SK-N-SH treated with all-trans-retinoic acid at 6 μM for 48 hours (cell line): ENCODE data around the gene MBD3L1.

Experiments
- ATAC-seq: fragments of 200-7000 bp; cut with Tn5 transposase; 3 replicates; pipeline ENCODE4 v1.9.1; 2020; ENCODE audit warnings: mild to moderate bottlenecking, moderate library complexity
- BACH2 ChIP-seq: fragments of 250-450 bp; sonication (Bioruptor Pico); IDR thresholded peaks from 2 replicates; pipeline ENCODE4 v1.9.0; 2021; ENCODE audit warnings: mild to moderate bottlenecking, borderline replicate concordance
- ESRRG ChIP-seq: fragments of 250-450 bp; sonication (Bioruptor Pico); IDR thresholded peaks from 2 replicates; pipeline ENCODE4 v1.6.1; 2021; ENCODE audit warnings: mild to moderate bottlenecking
- GLIS3 ChIP-seq: fragments of 250-450 bp; sonication (Bioruptor Pico); IDR thresholded peaks from 2 replicates; pipeline ENCODE4 v1.5.0; 2020; ENCODE audit warnings: mild to moderate bottlenecking, moderate library complexity
- ISL1 ChIP-seq: fragments of 250-450 bp; sonication (Bioruptor Pico); IDR thresholded peaks from 2 replicates; pipeline ENCODE4 v2.1.2; 2022; ENCODE audit warnings: mild to moderate bottlenecking, moderate library complexity
- OSR1 ChIP-seq: fragments of 250-450 bp; sonication (Bioruptor Pico); IDR thresholded peaks from 2 replicates; pipeline ENCODE4 v1.8.0; 2022; ENCODE audit warnings: moderate library complexity, mild to moderate bottlenecking, inconsistent platforms
- PPARA ChIP-seq: fragments of 250-450 bp; sonication (Bioruptor Pico); IDR thresholded peaks from 2 replicates; pipeline ENCODE4 v1.5.0; 2020; ENCODE audit warnings: mild to moderate bottlenecking, borderline replicate concordance
- RARB ChIP-seq: fragments of 250-450 bp; sonication (Bioruptor Pico); IDR thresholded peaks from 2 replicates; pipeline ENCODE4 v1.8.0; 2021; ENCODE audit warnings: mild to moderate bottlenecking, moderate library complexity
- SNAI2 ChIP-seq: fragments of 250-450 bp; sonication (Bioruptor Pico); IDR thresholded peaks from 2 replicates; pipeline ENCODE4 v1.5.0; 2020; ENCODE audit warnings: mild to moderate bottlenecking, moderate library complexity
- TCF4 ChIP-seq: fragments of 250-450 bp; sonication (Bioruptor Pico); IDR thresholded peaks from 2 replicates; pipeline ENCODE4 v1.8.0; 2021; ENCODE audit warnings: mild to moderate bottlenecking, moderate library complexity, borderline replicate concordance
- TOX ChIP-seq: fragments of 250-450 bp; sonication (Bioruptor Pico); IDR thresholded peaks from 2 replicates; pipeline ENCODE4 v1.8.0; 2021; ENCODE audit warnings: mild to moderate bottlenecking, moderate library complexity, borderline replicate concordance
- ZC3H10 ChIP-seq: fragments of 250-450 bp; sonication (Bioruptor Pico); IDR thresholded peaks from 2 replicates; pipeline ENCODE4 v1.5.1; 2021; ENCODE audit warnings: mild to moderate bottlenecking, moderate library complexity
- ZFP3 ChIP-seq: fragments of 250-450 bp; sonication (Bioruptor Pico); IDR thresholded peaks from 2 replicates; pipeline ENCODE4 v1.5.0; 2020; ENCODE audit warnings: mild to moderate bottlenecking, moderate library complexity
- ZFP30 ChIP-seq: fragments of 450-650 bp; formaldehyde crosslinking; IDR thresholded peaks from 2 replicates; pipeline ENCODE4 v1.5.0; 2022; ENCODE audit warnings: mild to moderate bottlenecking, moderate library complexity
- ZNF8 ChIP-seq: fragments of 450-650 bp; formaldehyde crosslinking; IDR thresholded peaks from 2 replicates; pipeline ENCODE4 v1.5.0; 2020; ENCODE audit warnings: mild to moderate bottlenecking, moderate library complexity
- TF ChIP-seq, protein P1 (sequence below): fragments of 250-450 bp; sonication (Bioruptor Pico); IDR thresholded peaks from 2 replicates; pipeline ENCODE4 v1.5.1; 2020; ENCODE audit warnings: low read depth, mild to moderate bottlenecking, moderate library complexity
- TF ChIP-seq, protein P2 (sequence below): fragments of 250-450 bp; sonication (Bioruptor Pico); IDR thresholded peaks from 2 replicates; pipeline ENCODE4 v1.8.0; 2021; ENCODE audit warnings: low read depth, mild to moderate bottlenecking, moderate library complexity, borderline replicate concordance
- TF ChIP-seq, protein P3 (sequence below): fragments of 250-450 bp; sonication (Bioruptor Pico); IDR thresholded peaks from 2 replicates; pipeline ENCODE4 v1.5.0; 2020; ENCODE audit warnings: mild to moderate bottlenecking, moderate library complexity
- TF ChIP-seq, protein P4 (sequence below): fragments of 250-450 bp; sonication (Bioruptor Pico); IDR thresholded peaks from 2 replicates; pipeline ENCODE4 v1.5.1; 2021; ENCODE audit warnings: mild to moderate bottlenecking, moderate library complexity

Gene MBD3L1

DNA sequence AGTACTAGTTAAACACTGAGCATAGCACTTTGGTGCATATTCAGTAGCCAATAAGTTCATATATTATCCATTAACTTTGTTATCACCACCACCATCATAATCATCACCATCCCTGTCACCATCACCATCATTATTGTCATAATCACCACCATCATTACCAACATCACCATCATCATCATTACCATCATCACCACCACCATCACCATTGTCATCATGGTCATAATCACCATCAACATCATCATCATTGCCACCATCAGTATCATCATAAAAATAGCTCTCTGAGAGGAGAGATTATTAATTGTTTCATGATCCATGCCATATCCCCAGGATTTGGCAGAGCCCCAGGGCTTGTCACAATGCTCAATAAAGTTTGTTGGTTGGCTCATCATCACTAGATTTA lies 49.3 kb downstream of the MBD3L1 start:
- ATAC-seq = no peak

DNA sequence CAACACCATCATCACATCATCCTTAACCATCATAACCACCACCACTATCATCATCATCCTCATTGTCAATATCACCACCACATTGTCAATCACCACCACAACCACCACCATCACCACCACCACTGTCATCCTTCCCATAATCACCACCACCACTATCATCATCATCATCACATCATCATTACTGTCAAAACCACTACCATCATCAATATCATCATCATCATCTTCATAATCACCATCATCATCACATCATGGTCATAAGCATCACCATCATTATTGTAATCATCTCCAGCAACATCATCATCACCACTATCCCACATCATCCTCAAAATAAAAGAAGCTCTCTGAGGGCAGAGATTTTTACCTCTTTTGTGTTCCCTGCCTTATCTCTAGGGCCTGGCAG lies 52.2 kb downstream of the MBD3L1 start:
- no peak for ATAC-seq
- no peak for TF ChIP-seq RARB
- TF ChIP-seq ZFP30 (CRISPR knock-in tag) = no peak
- TF ChIP-seq, protein P1, sequence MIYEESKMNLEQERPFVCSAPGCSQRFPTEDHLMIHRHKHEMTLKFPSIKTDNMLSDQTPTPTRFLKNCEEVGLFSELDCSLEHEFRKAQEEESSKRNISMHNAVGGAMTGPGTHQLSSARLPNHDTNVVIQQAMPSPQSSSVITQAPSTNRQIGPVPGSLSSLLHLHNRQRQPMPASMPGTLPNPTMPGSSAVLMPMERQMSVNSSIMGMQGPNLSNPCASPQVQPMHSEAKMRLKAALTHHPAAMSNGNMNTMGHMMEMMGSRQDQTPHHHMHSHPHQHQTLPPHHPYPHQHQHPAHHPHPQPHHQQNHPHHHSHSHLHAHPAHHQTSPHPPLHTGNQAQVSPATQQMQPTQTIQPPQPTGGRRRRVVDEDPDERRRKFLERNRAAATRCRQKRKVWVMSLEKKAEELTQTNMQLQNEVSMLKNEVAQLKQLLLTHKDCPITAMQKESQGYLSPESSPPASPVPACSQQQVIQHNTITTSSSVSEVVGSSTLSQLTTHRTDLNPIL (CRISPR knock-in tag) = no peak
- no peak for TF ChIP-seq TOX (CRISPR knock-in tag)
- no peak for TF ChIP-seq TCF4 (CRISPR knock-in tag)

More for the DNA sequence above, 49.3 kb downstream of the MBD3L1 start:
- TF ChIP-seq SNAI2 (CRISPR knock-in tag) = no peak
- TF ChIP-seq, all 23 proteins: peak for 0

DNA sequence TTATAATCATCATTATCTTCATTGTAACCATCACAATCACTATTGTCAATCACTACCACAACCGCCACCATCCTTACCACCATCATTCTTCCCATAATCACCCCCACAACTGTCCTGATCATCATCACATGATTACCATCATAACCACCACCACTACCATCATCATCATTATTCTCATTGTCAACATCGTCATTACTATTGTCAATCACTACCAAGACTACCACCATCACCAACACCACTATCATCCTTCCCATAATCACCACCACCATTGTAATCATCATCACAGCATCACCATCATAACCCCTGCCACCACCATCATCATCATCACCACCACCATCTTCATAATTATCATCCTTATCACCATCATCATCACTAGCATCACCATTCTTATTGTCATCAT lies 55.2 kb downstream of the MBD3L1 start:
- ATAC-seq = no peak
- TF ChIP-seq, protein P2, sequence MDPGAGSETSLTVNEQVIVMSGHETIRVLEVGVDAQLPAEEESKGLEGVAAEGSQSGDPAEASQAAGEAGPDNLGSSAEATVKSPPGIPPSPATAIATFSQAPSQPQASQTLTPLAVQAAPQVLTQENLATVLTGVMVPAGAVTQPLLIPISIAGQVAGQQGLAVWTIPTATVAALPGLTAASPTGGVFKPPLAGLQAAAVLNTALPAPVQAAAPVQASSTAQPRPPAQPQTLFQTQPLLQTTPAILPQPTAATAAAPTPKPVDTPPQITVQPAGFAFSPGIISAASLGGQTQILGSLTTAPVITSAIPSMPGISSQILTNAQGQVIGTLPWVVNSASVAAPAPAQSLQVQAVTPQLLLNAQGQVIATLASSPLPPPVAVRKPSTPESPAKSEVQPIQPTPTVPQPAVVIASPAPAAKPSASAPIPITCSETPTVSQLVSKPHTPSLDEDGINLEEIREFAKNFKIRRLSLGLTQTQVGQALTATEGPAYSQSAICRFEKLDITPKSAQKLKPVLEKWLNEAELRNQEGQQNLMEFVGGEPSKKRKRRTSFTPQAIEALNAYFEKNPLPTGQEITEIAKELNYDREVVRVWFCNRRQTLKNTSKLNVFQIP (CRISPR knock-in tag) = no peak
- TF ChIP-seq SNAI2 (CRISPR knock-in tag) (no peak), OSR1 (no peak), ZFP3 (CRISPR knock-in tag) (no peak), ISL1 (CRISPR knock-in tag) (no peak), GLIS3 (CRISPR knock-in tag) (no peak), BACH2 (CRISPR knock-in tag) (no peak), PPARA (CRISPR knock-in tag) (no peak), ZC3H10 (CRISPR knock-in tag) (no peak)
- TF ChIP-seq, protein P1 (CRISPR knock-in tag) = no peak
- TF ChIP-seq, protein P3, sequence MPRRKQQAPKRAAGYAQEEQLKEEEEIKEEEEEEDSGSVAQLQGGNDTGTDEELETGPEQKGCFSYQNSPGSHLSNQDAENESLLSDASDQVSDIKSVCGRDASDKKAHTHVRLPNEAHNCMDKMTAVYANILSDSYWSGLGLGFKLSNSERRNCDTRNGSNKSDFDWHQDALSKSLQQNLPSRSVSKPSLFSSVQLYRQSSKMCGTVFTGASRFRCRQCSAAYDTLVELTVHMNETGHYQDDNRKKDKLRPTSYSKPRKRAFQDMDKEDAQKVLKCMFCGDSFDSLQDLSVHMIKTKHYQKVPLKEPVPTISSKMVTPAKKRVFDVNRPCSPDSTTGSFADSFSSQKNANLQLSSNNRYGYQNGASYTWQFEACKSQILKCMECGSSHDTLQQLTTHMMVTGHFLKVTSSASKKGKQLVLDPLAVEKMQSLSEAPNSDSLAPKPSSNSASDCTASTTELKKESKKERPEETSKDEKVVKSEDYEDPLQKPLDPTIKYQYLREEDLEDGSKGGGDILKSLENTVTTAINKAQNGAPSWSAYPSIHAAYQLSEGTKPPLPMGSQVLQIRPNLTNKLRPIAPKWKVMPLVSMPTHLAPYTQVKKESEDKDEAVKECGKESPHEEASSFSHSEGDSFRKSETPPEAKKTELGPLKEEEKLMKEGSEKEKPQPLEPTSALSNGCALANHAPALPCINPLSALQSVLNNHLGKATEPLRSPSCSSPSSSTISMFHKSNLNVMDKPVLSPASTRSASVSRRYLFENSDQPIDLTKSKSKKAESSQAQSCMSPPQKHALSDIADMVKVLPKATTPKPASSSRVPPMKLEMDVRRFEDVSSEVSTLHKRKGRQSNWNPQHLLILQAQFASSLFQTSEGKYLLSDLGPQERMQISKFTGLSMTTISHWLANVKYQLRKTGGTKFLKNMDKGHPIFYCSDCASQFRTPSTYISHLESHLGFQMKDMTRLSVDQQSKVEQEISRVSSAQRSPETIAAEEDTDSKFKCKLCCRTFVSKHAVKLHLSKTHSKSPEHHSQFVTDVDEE (CRISPR knock-in tag) = no peak

DNA sequence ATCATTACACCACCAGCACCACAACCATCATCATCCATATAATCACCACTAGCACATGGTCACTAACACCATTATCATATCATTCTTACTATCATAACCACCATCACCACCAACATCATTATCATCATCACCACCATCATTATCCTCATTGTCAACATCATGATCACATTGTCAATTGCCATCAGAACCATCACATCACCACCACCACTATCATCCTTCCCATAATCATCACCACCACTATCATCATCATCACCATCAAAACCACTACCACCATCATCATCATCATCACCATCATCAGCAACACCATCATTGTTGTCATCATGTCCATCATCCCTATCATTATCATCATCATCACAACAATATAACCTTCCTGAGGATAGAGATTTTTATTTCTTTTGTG lies 58.1 kb downstream of the MBD3L1 start:
- no peak for ATAC-seq
- TF ChIP-seq ZFP30 (CRISPR knock-in tag) (no peak), ZNF8 (CRISPR knock-in tag) (no peak), ESRRG (CRISPR knock-in tag) (no peak), PPARA (CRISPR knock-in tag) (no peak), ZFP3 (CRISPR knock-in tag) (no peak), TCF4 (CRISPR knock-in tag) (no peak), OSR1 (no peak)
- TF ChIP-seq, protein P3 (CRISPR knock-in tag) = no peak
- TF ChIP-seq, protein P4, sequence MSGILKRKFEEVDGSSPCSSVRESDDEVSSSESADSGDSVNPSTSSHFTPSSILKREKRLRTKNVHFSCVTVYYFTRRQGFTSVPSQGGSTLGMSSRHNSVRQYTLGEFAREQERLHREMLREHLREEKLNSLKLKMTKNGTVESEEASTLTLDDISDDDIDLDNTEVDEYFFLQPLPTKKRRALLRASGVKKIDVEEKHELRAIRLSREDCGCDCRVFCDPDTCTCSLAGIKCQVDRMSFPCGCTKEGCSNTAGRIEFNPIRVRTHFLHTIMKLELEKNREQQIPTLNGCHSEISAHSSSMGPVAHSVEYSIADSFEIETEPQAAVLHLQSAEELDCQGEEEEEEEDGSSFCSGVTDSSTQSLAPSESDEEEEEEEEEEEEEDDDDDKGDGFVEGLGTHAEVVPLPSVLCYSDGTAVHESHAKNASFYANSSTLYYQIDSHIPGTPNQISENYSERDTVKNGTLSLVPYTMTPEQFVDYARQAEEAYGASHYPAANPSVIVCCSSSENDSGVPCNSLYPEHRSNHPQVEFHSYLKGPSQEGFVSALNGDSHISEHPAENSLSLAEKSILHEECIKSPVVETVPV = no peak
